Measurements from ENCODE around the gene ZMYND11. TPM values are rescaled to one million over a fixed set of nuclear protein-coding genes. Genes with fewer than 3 reads are reported as not detected.

The ZMYND11 gene
- total and polyA plus RNA-seq, 12 donors: 26.6 to 95.4 (median 78.6) TPM

GRCh38 chr10:201328-201771, 66.1 kb downstream of the ZMYND11 start:
- 95 to 96% methylated on average over 6 of the region's 6 CpGs for WGBS, 2 donors
- intact Hi-C loops (cut with DNase I): no loop called here
- H3K36me3 ChIP-seq: peaks cover 0 to 10% (median 0%) of the 10 kb centered on the region in 9 donors
- H3K4me3 ChIP-seq: no peak overlapping the region
- peaks cover 0 to 7% (median 0%) of the 10 kb centered on the region in 9 donors for H3K4me1 ChIP-seq
- no peak for ATAC-seq
- H3K27me3 ChIP-seq: no peaks in the 10 kb centered on the region
- no peaks in the 10 kb centered on the region for H3K9me3 ChIP-seq
- TF ChIP-seq CTCF (IDR thresholded peaks at IDR 0.05): no peak
- no peak overlapping the region for H3K27ac ChIP-seq
- no peak for DNase-seq

- ATAC-seq (no peak), DNase-seq (no peak)
- intact Hi-C loops (cut with DNase I): no loop called here
- Histone ChIP-seq H3K27me3 (no peaks in the 10 kb centered on the region), H3K9me3 (no peaks in the 10 kb centered on the region), H3K4me1 (no peaks in the 10 kb centered on the region), H3K4me3 (no peak overlapping the region), H3K27ac (no peak overlapping the region), H3K36me3 (peaks cover 0 to 31% (median 5%) of the 10 kb centered on the region in 9 donors)
- 89 to 93% methylated on average over 4 of the region's 4 CpGs for WGBS, 2 donors
- TF ChIP-seq CTCF (IDR thresholded peaks at IDR 0.05): no peak
Measured at GRCh38 chr10:208616-209015, 73.4 kb downstream of the ZMYND11 start.

- H3K36me3 ChIP-seq: peaks cover 0 to 31% (median 5%) of the 10 kb centered on the region in 9 donors
- ATAC-seq (no peak), DNase-seq (no peak)
- 96% methylated on average over 6 of the region's 6 CpGs for WGBS, 2 donors
- H3K4me1 ChIP-seq: no peaks in the 10 kb centered on the region
- intact Hi-C loops (cut with DNase I): no loop called here
- TF ChIP-seq CTCF (IDR thresholded peaks at IDR 0.05): peak in 2 of 9 donors; percentile 9 to 15
- H3K4me3 ChIP-seq: no peak overlapping the region
- no peaks in the 10 kb centered on the region for H3K9me3 ChIP-seq
- H3K27me3 ChIP-seq: no peaks in the 10 kb centered on the region
- no peak overlapping the region for H3K27ac ChIP-seq
Measured at GRCh38 chr10:209357-209756, 74.1 kb downstream of the ZMYND11 start.

- Histone ChIP-seq H3K9me3 (no peaks in the 10 kb centered on the region), H3K36me3 (peaks cover 0 to 33% (median 5%) of the 10 kb centered on the region in 9 donors), H3K27ac (no peak overlapping the region), H3K4me3 (no peak overlapping the region), H3K27me3 (no peaks in the 10 kb centered on the region), H3K4me1 (no peaks in the 10 kb centered on the region)
- no peak for DNase-seq
- TF ChIP-seq CTCF (IDR thresholded peaks at IDR 0.05): no peak
- no peak for ATAC-seq
- 92 to 93% methylated on average over 5 of the region's 5 CpGs for WGBS, 2 donors
- intact Hi-C loops (cut with DNase I): no loop called here
Measured at GRCh38 chr10:210297-210696, 75.0 kb downstream of the ZMYND11 start.

Data from heart right ventricle (tissue), 16 donors.